ENCODE results near the gene RDH16. TPM values are rescaled to one million over a fixed set of nuclear protein-coding genes. Genes with fewer than 3 reads are reported as not detected.

RDH16 gene
- polyA plus RNA-seq, 2 of the 4 experiments (the other 2 are of a cell fraction): 0.06 to 0.21 TPM

DNA sequence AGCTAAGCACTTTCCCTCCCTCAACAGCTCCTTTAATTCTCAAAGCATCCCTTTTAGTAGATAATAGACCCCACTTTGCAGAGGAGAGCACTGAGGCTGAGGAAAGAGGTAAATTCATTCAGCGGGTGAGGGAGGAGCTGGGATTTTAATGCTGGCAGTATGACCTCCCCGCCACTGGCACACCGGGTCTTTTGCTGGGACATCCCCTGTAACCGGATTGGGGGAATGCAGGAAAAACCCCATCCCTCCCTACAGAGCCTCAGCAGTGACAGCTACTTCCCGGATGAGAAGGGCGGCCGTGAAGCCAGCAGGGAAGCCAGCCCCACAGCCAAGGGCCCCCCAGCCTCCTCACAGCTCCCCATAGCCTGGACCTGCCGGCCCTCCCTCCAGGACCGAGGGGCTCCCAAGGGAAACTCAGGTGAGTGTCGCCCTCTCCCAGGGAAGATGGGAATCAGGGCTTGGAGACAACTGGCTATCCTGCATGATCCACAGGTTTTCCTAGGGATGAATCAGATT is 36.9 kb upstream of the RDH16 start:
- no peak overlapping the region for H3K27ac ChIP-seq
- WGBS (ENCODE audit: missing lambda C conversion rate): 77% methylated on average over 8 of the region's 10 CpGs
- ChIA-PET POLR2A (no interaction called here), CTCF (interaction anchor here (0.6 to 5.4 kb wide), 13 partner anchors 10 to 266 kb away, joined by 3 to 57 read pairs (median 5); partner anchors contain the start of gene ZBTB39)
- no peak for TF ChIP-seq BHLHE40 (IDR thresholded peaks at IDR 0.05; ENCODE audit: low read depth, low read length)
- no peak for TF ChIP-seq CHD2 (IDR thresholded peaks at IDR 0.05; ENCODE audit: low read length, partially characterized antibody)
- no peak for TF ChIP-seq MAFK (IDR thresholded peaks at IDR 0.05; ENCODE audit: partially characterized antibody)
- TF ChIP-seq RFX5 (IDR thresholded peaks at IDR 0.05): no peak
- TF ChIP-seq RAD21 (conservative IDR thresholded peaks at IDR 0.05 in 1 of 2, IDR thresholded peaks at IDR 0.05 in 1 of 2): no peak
- TF ChIP-seq EHMT2 (IDR thresholded peaks at IDR 0.05; ENCODE audit: low read depth): no peak
- TF ChIP-seq ELK1 (IDR thresholded peaks at IDR 0.05; ENCODE audit: low read depth, low read length): no peak
- TF ChIP-seq ZSCAN20 (CRISPR knock-in tag; IDR thresholded peaks at IDR 0.05): no peak
- TF ChIP-seq MAZ (IDR thresholded peaks at IDR 0.05; ENCODE audit: borderline replicate concordance, low read depth, low read length): no peak
- no peak for TF ChIP-seq NPAS2 (CRISPR knock-in tag; IDR thresholded peaks at IDR 0.05; ENCODE audit: borderline replicate concordance)
- TF ChIP-seq PHF8 (IDR thresholded peaks at IDR 0.05; ENCODE audit: borderline replicate concordance, low read depth): no peak
- TF ChIP-seq POLR2AphosphoS2 (conservative IDR thresholded peaks at IDR 0.05; ENCODE audit: low read length): no peak
- TF ChIP-seq RNF2 (IDR thresholded peaks at IDR 0.05; ENCODE audit: borderline replicate concordance, low read depth): no peak
- no peak overlapping the region for H3K4me3 ChIP-seq
- H3K4me2 ChIP-seq: no peak overlapping the region
- H3K4me1 ChIP-seq: 0 out of 3 replicates have a peak, but pooled peaks cover 4% of the 10 kb centered on the region
- FAIRE-seq: no peak
- DNase-seq (ENCODE audit: low read depth in 1 of 2, low spot score in 1 of 2): no peak
- no peak for ATAC-seq
- no peaks in the 10 kb centered on the region for H3K9me3 ChIP-seq

- Histone ChIP-seq H3K9me3 (no peaks in the 10 kb centered on the region), H3K4me1 (0 out of 3 replicates have a peak, but pooled peaks cover 6% of the 10 kb centered on the region), H3K4me2 (no peak overlapping the region), H3K4me3 (no peak overlapping the region), H3K27ac (no peak overlapping the region)
- no peak for DNase-seq (ENCODE audit: low read depth in 1 of 2, low spot score in 1 of 2)
- FAIRE-seq: no peak
- 73% methylated on average over 10 of the region's 10 CpGs for WGBS (ENCODE audit: missing lambda C conversion rate)
- POLR2A ChIA-PET: no interaction called here
- CTCF ChIA-PET: interaction anchor here (1.1 to 5.4 kb wide), 8 partner anchors 11 to 239 kb away, joined by 3 to 57 read pairs (median 6); partner anchors contain the start of gene ZBTB39
- ATAC-seq: no peak
- TF ChIP-seq JUNB (IDR thresholded peaks at IDR 0.05) (no peak), HES2 (IDR thresholded peaks at IDR 0.05) (no peak), NFE2L2 (conservative IDR thresholded peaks at IDR 0.05; ENCODE audit: low read length) (no peak), MAZ (IDR thresholded peaks at IDR 0.05; ENCODE audit: borderline replicate concordance, low read depth, low read length) (no peak), EHF (CRISPR knock-in tag; IDR thresholded peaks at IDR 0.05) (no peak), ZSCAN20 (CRISPR knock-in tag; IDR thresholded peaks at IDR 0.05) (no peak), FOSB (CRISPR knock-in tag; IDR thresholded peaks at IDR 0.05) (no peak), KDM5A (IDR thresholded peaks at IDR 0.05) (no peak), HOXB5 (CRISPR knock-in tag; IDR thresholded peaks at IDR 0.05) (no peak), HMGXB4 (CRISPR knock-in tag; IDR thresholded peaks at IDR 0.05; ENCODE audit: borderline replicate concordance) (no peak), ELK1 (IDR thresholded peaks at IDR 0.05; ENCODE audit: low read depth, low read length) (no peak), ZC3H11A (IDR thresholded peaks at IDR 0.05) (no peak), ESRRA (IDR thresholded peaks at IDR 0.05; ENCODE audit: borderline replicate concordance, low read length) (no peak), CBX8 (IDR thresholded peaks at IDR 0.05) (no peak), SMC3 (IDR thresholded peaks at IDR 0.05) (no peak), BHLHE40 (IDR thresholded peaks at IDR 0.05; ENCODE audit: low read depth, low read length) (no peak), BCL3 (IDR thresholded peaks at IDR 0.05) (no peak), KDM1A (IDR thresholded peaks at IDR 0.05; ENCODE audit: low read depth) (no peak)
- TF ChIP-seq, protein P1, sequence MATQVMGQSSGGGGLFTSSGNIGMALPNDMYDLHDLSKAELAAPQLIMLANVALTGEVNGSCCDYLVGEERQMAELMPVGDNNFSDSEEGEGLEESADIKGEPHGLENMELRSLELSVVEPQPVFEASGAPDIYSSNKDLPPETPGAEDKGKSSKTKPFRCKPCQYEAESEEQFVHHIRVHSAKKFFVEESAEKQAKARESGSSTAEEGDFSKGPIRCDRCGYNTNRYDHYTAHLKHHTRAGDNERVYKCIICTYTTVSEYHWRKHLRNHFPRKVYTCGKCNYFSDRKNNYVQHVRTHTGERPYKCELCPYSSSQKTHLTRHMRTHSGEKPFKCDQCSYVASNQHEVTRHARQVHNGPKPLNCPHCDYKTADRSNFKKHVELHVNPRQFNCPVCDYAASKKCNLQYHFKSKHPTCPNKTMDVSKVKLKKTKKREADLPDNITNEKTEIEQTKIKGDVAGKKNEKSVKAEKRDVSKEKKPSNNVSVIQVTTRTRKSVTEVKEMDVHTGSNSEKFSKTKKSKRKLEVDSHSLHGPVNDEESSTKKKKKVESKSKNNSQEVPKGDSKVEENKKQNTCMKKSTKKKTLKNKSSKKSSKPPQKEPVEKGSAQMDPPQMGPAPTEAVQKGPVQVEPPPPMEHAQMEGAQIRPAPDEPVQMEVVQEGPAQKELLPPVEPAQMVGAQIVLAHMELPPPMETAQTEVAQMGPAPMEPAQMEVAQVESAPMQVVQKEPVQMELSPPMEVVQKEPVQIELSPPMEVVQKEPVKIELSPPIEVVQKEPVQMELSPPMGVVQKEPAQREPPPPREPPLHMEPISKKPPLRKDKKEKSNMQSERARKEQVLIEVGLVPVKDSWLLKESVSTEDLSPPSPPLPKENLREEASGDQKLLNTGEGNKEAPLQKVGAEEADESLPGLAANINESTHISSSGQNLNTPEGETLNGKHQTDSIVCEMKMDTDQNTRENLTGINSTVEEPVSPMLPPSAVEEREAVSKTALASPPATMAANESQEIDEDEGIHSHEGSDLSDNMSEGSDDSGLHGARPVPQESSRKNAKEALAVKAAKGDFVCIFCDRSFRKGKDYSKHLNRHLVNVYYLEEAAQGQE (IDR thresholded peaks at IDR 0.05): no peak
Measured at GRCh38 chr12:56993346-56993745, 35.9 kb upstream of the RDH16 start.

Measured in A549 (cell line).